A549 (cell line): ENCODE results near the gene OSBPL9. TPM values are rescaled to one million over a fixed set of nuclear protein-coding genes. Genes with fewer than 3 reads are reported as not detected.

Experiments
- ATAC-seq, 2 experiments: fragments of 200-7000 bp in 1 of 2; fragments of >200 bp in 1 of 2; cut with Nextera tagmentation in 1 of 2; cut with Tn5 transposase in 1 of 2; 3 replicates each; pipeline versions ENCODE4 v1.8.0 to v1.9.1; 2018 to 2020; ENCODE audit warnings: mild to moderate bottlenecking in 1 of 2, moderate library complexity in 1 of 2
- CTCF ChIA-PET: fragments of 300-600 bp; sonication (Branson Sonifier 250); formaldehyde crosslinking; extraction: SDS; loops from one replicate; lab custom pipeline; 2021; ENCODE audit warnings: antibody characterized with exemption, inconsistent platforms; lab: Yijun Ruan, JAX
- POLR2A ChIA-PET: fragments of 350-600 bp; formaldehyde crosslinking; extraction: SDS; loops from one replicate; lab custom pipeline; 2021; ENCODE audit warnings: antibody characterized with exemption, inconsistent platforms; lab: Yijun Ruan, JAX
- DNase-seq, 2 experiments: peaks; one replicate each; pipeline versions ENCODE4 v3.0.0 to v3.0.0-alpha.2; 2011 to 2016; ENCODE audit warnings: low read depth in 1 of 2, low spot score in 1 of 2
- FAIRE-seq: peaks from 2 replicates; lab custom pipeline; 2011; peaks lifted over from hg19 to GRCh38; lab: Jason Lieb, UNC
- H3K27ac ChIP-seq, 2 experiments: fragments of >200 bp; sonication (Bioruptor Twin); formaldehyde crosslinking; 3 replicates each; pipeline ENCODE4 v1.5.1; 2016 to 2017
- H3K4me1 ChIP-seq: fragments of >200 bp; sonication (Bioruptor Twin); formaldehyde crosslinking; 3 replicates; pipeline ENCODE4 v1.6.1; 2016
- H3K4me2 ChIP-seq: fragments of >200 bp; sonication (Bioruptor Twin); formaldehyde crosslinking; 3 replicates; pipeline ENCODE4 v1.6.1; 2016
- H3K4me3 ChIP-seq: fragments of >200 bp; sonication (Bioruptor Twin); formaldehyde crosslinking; 3 replicates; pipeline ENCODE4 v1.5.1; 2016
- H3K9me3 ChIP-seq: fragments of >200 bp; sonication (Bioruptor Twin); formaldehyde crosslinking; 3 replicates; pipeline ENCODE4 v1.6.1; 2016
- ATOH8 ChIP-seq: fragments of 250-450 bp; sonication (Bioruptor Pico); IDR thresholded peaks from 2 replicates; pipeline ENCODE4 v1.5.0; 2020; ENCODE audit warnings: low read depth, mild to moderate bottlenecking, moderate library complexity
- BCL3 ChIP-seq: fragments of >200 bp; sonication (Bioruptor Twin); formaldehyde crosslinking; IDR thresholded peaks from 3 replicates; pipeline ENCODE4 v1.6.1; 2016
- BHLHE40 ChIP-seq: IDR thresholded peaks from 2 replicates; pipeline ENCODE4 v1.6.1; 2012; ENCODE audit warnings: low read depth, low read length, inconsistent platforms
- EHF ChIP-seq: fragments of 250-450 bp; sonication (Bioruptor Pico); IDR thresholded peaks from 2 replicates; pipeline ENCODE4 v1.5.0; 2020; ENCODE audit warnings: mild to moderate bottlenecking
- ELK1 ChIP-seq: fragments of 150-350 bp; IDR thresholded peaks from 2 replicates; pipeline ENCODE4 v1.6.1; 2014; ENCODE audit warnings: low read depth, mild to moderate bottlenecking, low read length
- EP300 ChIP-seq, 2 experiments: fragments of >200 bp; sonication (Bioruptor Twin); formaldehyde crosslinking; IDR thresholded peaks; 2 replicates in 1 of 2; 3 replicates in 1 of 2; pipeline ENCODE4 v1.6.1; 2016 to 2017
- GATA3 ChIP-seq: IDR thresholded peaks from 2 replicates; pipeline ENCODE4 v1.6.1; 2012; ENCODE audit warnings: borderline replicate concordance
- HDAC2 ChIP-seq: fragments of 200-600 bp; sonication (generic); IDR thresholded peaks from 2 replicates; pipeline ENCODE4 v1.6.1; 2016
- HEYL ChIP-seq: fragments of 250-450 bp; sonication (Bioruptor Pico); IDR thresholded peaks from 2 replicates; pipeline ENCODE4 v1.8.0; 2021; ENCODE audit warnings: mild to moderate bottlenecking, moderate library complexity
- JUN ChIP-seq, 2 experiments: fragments of >200 bp; sonication (Bioruptor Twin); formaldehyde crosslinking; IDR thresholded peaks; 2 replicates in 1 of 2; 3 replicates in 1 of 2; pipeline ENCODE4 v1.6.1; 2016 to 2017
- JUNB ChIP-seq: fragments of >200 bp; sonication (Bioruptor Twin); formaldehyde crosslinking; IDR thresholded peaks from 2 replicates; pipeline ENCODE4 v1.6.1; 2016
- KDM5A ChIP-seq: fragments of 200-600 bp; sonication (generic); IDR thresholded peaks from 2 replicates; pipeline ENCODE4 v1.6.1; 2016; ENCODE audit warnings: antibody characterized with exemption, mild to moderate bottlenecking
- MAFK ChIP-seq: fragments of 450-650 bp; IDR thresholded peaks from 2 replicates; pipeline ENCODE4 v1.6.1; 2014; ENCODE audit not compliant: partially characterized antibody
- MAZ ChIP-seq: fragments of 150-350 bp; IDR thresholded peaks from 2 replicates; pipeline ENCODE4 v1.6.1; 2014; ENCODE audit warnings: antibody characterized with exemption, low read depth, low read length, borderline replicate concordance
- NFE2L2 ChIP-seq: fragments of 150-350 bp; conservative IDR thresholded peaks from 2 replicates; pipeline ENCODE4 v1.6.1; 2014; ENCODE audit warnings: low read length
- PHF8 ChIP-seq: fragments of 200-600 bp; sonication (generic); IDR thresholded peaks from 2 replicates; pipeline ENCODE4 v1.6.1; 2016; ENCODE audit warnings: low read depth, mild to moderate bottlenecking, antibody characterized with exemption, moderate library complexity, borderline replicate concordance
- POLR2A ChIP-seq: IDR thresholded peaks from 2 replicates; pipeline ENCODE4 v1.6.1; 2012; ENCODE audit warnings: mild to moderate bottlenecking, low read length
- RCOR1 ChIP-seq: fragments of 150-350 bp; IDR thresholded peaks from 2 replicates; pipeline ENCODE4 v1.6.1; 2014; ENCODE audit warnings: antibody characterized with exemption, low read length, low read depth
- REST ChIP-seq: fragments of 200-600 bp; sonication (generic); IDR thresholded peaks from 2 replicates; pipeline ENCODE4 v1.6.1; 2016; ENCODE audit warnings: antibody characterized with exemption, mild to moderate bottlenecking, moderate library complexity
- RFX5 ChIP-seq: fragments of 450-650 bp; IDR thresholded peaks from 2 replicates; pipeline ENCODE4 v1.7.1; 2014; ENCODE audit warnings: antibody characterized with exemption, mild to moderate bottlenecking, moderate library complexity
- SMC3 ChIP-seq: fragments of >200 bp; sonication (Bioruptor Twin); formaldehyde crosslinking; IDR thresholded peaks from 3 replicates; pipeline ENCODE4 v1.6.1; 2018; ENCODE audit warnings: inconsistent platforms
- ZNF302 ChIP-seq: fragments of 250-450 bp; sonication (Bioruptor Pico); IDR thresholded peaks from 2 replicates; pipeline ENCODE4 v1.9.0; 2021; ENCODE audit warnings: inconsistent platforms, mild to moderate bottlenecking, moderate library complexity
- ZSCAN20 ChIP-seq: fragments of 250-450 bp; sonication (Bioruptor Pico); IDR thresholded peaks from 2 replicates; pipeline ENCODE4 v1.8.0; 2022; ENCODE audit warnings: mild to moderate bottlenecking, moderate library complexity
- WGBS: methylation state at CpG from one replicate; pipeline ENCODE4 v1.1.6; 2017; ENCODE audit errors: missing lambda C conversion rate; 5-methylcytosine and 5-hydroxymethylcytosine counted together
- polyA plus RNA-seq, 4 experiments: library from polyadenylated mRNA; depleted of rRNA in 3 of 4; stranded (reverse); fragments of >200 nt; fragmentation: RNase III in 1 of 4; extraction: RNeasy Plus Mini Kit Qiagen cat#74134 plus additional on column Dnase treatment in 1 of 4; gene quantifications; 2 replicates in 3 of 4; 3 replicates in 1 of 4; pipeline ENCODE4 v1.2.3, GENCODE V29; 2011 to 2017
- TF ChIP-seq, protein P1 (sequence below): IDR thresholded peaks from 2 replicates; pipeline ENCODE4 v1.6.1; 2012
- TF ChIP-seq, protein P2 (sequence below): fragments of >200 bp; sonication (Bioruptor Twin); formaldehyde crosslinking; IDR thresholded peaks from 2 replicates; pipeline ENCODE4 v1.6.1; 2016

The OSBPL9 gene
- polyA plus RNA-seq, 2 of the 4 experiments (the other 2 are of a cell fraction) = 52.6 to 93.7 TPM

DNA sequence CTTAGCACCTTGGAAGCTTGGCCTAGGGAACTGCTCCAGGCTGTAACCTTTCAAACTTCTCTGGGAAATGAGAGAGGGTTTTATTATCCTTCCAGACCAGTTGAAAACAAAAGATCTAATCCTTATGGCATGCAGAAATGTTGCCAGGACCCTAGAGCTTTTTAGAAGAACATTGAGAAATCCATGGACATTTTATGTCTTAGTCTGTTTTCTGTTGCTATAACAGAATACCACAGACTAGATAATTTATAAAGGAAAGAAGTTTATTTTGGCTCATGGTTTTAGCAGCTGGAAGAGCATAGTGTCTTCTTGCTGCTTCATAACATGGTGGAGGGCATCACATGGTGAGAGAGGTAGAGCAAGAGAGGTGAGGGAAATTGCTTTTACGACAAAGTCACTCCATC is 25.8 kb downstream of the OSBPL9 start:
- H3K4me3 ChIP-seq = no peak overlapping the region
- TF ChIP-seq ELK1 (no peak), HDAC2 (no peak), EP300 (IDR thresholded peaks at IDR 0.05) (no peak), POLR2A (no peak), ATOH8 (CRISPR knock-in tag) (no peak), MAZ (no peak), EHF (no peak), NFE2L2 (no peak), GATA3 (no peak), RFX5 (no peak), JUNB (no peak)
- TF ChIP-seq, protein P1, sequence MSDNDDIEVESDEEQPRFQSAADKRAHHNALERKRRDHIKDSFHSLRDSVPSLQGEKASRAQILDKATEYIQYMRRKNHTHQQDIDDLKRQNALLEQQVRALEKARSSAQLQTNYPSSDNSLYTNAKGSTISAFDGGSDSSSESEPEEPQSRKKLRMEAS = no peak
- WGBS = 100% methylated on average over 1 of the region's 1 CpG
- ATAC-seq (no peak), FAIRE-seq (no peak), DNase-seq (no peak)
- ChIA-PET POLR2A (no interaction called here), CTCF (interaction anchor here (1.6 kb wide), 1 partner anchor 15 kb away, joined by 5 read pairs; no protein-coding TSS in a partner anchor)
- H3K9me3 ChIP-seq = no peaks in the 10 kb centered on the region
- peak overlapping the region; percentile 14 for H3K4me2 ChIP-seq
- H3K27ac ChIP-seq = peak overlapping the region; percentile 38 to 90; a peak in 4 of 6 replicates
- H3K4me1 ChIP-seq = peaks cover 62% of the 10 kb centered on the region

DNA sequence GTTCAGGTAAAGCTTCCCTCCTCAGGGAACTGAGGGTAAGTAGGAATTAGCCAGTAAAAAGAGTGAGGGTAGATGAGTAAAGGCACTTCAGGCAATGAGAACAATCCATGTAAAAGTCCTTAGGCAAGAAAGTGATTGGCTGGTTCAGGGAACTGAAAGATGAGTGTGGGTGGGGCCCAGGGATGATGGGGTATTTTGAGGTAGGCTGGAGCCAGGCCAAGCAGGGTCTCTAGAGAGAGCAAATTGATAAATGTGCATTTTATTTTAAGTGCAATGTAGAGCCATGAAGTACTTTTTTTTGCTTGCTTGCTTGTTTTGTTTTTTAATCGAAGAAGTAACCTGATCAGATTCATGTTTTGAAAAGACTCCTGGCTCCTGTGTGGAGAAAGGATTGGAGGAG is 26.5 kb downstream of the OSBPL9 start:
- 96% methylated on average over 1 of the region's 1 CpG for WGBS
- Histone ChIP-seq H3K4me2 (0 out of 3 replicates have a peak overlapping the region, but pooled peaks have one; percentile 14), H3K4me3 (no peak overlapping the region), H3K27ac (peak overlapping the region; percentile 83 to 90; a peak in 4 of 6 replicates)
- ChIA-PET CTCF (interaction anchor here (1.2 kb wide), 1 partner anchor 12 kb away, joined by 3 read pairs; no protein-coding TSS in a partner anchor), POLR2A (no interaction called here)
- ATAC-seq = no peak
- DNase-seq = no peak
- TF ChIP-seq KDM5A = no peak
- TF ChIP-seq BCL3 = no peak
- no peak for TF ChIP-seq PHF8
- TF ChIP-seq ZNF302 (CRISPR knock-in tag) = no peak
- no peak for TF ChIP-seq HEYL (CRISPR knock-in tag)
- no peak for TF ChIP-seq RCOR1
- TF ChIP-seq REST = no peak
- no peak for TF ChIP-seq MAFK
- TF ChIP-seq JUN (IDR thresholded peaks at IDR 0.05) = no peak
- TF ChIP-seq, protein P2, sequence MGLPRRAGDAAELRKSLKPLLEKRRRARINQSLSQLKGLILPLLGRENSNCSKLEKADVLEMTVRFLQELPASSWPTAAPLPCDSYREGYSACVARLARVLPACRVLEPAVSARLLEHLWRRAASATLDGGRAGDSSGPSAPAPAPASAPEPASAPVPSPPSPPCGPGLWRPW = no peak
- no peak for TF ChIP-seq HDAC2
- TF ChIP-seq EHF = no peak
- TF ChIP-seq ZSCAN20 = no peak
- no peak for TF ChIP-seq SMC3
- no peak for TF ChIP-seq BHLHE40
- TF ChIP-seq GATA3 = no peak
- no peak for TF ChIP-seq MAZ
- TF ChIP-seq, all 56 proteins: peak for 0
- peaks cover 62% of the 10 kb centered on the region for H3K4me1 ChIP-seq
- no peaks in the 10 kb centered on the region for H3K9me3 ChIP-seq
- no peak for FAIRE-seq
